Measurements from ENCODE around the gene PTPN1.

GRCh38 chr20:50567860-50568548 lies 57.8 kb downstream of the PTPN1 start:
- no peak for TF ChIP-seq CTCF (IDR thresholded peaks at IDR 0.05)
- TF ChIP-seq POLR2A (IDR thresholded peaks at IDR 0.05) = no peak
